HG02763 (cell line): ENCODE results near the gene ZNF740.

Experiments
- ATAC-seq: cut with Tn5 transposase; IDR thresholded peaks from one replicate; pipeline ENCODE4 v1.9.1; 2021; ENCODE audit warnings: mild to moderate bottlenecking, moderate library complexity; ENCODE audit not compliant: unreplicated experiment

ZNF740 gene

DNA sequence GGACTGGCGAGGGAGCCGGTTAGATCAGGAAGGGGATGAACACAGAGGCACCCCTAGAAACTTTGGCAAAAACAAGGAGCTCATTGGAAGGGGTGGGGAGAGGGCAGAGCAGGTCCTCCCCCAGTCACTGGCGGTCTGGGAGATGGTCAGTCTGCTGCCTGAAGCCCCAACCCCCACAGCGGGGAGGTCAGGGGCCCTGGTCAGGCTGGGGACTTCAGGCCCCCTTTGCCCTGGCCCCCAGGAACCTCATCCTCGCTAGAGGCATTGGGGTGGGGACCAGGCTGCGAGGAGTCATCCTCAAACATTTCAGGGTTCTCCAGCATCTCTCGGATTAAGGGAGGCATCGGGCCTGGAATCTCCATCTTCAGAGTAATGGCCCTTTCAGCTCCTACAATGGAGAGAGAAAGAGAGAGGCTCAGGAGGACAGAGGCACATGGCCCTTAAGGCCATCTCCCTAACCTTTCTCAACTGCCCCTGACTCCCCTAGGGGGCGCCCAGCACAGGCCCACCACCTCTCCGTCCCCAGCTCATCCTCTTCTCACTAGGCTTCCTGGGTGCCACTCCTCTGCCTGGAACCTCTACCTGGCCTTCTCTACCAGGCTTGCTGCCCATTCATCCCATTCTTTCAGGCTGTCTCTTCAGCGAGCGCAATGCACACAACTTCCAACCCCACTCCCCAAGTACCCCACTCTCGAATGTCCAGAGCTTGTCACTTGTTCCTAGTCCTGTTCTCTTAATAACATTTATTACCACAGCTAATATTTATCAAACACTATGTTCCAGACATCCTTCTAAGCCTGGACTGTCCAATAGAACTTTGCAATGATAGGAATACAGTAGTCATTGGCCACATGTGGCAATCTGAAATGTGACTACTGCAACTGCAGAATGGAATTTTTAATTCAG lies 31.2 kb downstream of the ZNF740 start:
- no peak for ATAC-seq

DNA sequence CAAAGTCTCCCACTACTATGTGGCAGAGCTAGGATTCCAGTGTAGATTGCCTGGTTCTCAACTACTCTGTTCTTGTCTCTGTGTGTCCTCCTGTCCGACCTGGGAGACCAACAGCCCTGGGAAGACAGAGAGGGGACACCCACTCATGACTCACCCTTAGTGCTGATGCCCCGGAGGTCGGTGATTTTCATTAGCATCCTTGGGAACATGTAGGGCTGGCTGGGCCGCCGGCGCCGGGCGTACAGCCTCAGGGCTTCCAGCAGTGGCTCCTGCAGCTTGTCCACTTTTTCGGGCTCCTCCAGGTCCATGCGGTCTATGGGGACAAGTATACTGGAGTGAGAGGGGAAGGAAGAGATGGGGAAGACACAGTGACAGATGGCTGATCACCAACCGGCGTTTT lies 32.4 kb downstream of the ZNF740 start:
- ATAC-seq = no peak

DNA sequence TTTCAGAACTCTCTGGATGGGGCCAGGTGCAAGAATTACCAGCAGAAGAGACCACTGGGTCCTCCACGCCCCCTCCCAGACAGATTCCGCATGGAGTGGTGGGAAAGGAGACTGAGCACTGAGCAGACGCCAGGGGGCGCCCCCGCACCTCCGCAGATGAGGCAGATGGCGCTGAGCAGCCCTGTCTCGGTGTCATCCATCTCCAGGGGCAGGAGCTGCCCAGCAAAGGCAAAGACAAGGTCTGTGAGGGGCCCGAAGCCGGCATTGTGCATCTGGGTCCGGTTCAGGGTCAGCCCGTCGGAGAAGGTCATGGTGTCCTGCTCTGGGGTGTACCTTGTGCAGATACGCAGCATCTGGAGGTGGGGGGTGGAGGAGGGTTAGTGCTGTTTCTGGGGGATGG lies 32.8 kb downstream of the ZNF740 start:
- no peak for ATAC-seq

DNA sequence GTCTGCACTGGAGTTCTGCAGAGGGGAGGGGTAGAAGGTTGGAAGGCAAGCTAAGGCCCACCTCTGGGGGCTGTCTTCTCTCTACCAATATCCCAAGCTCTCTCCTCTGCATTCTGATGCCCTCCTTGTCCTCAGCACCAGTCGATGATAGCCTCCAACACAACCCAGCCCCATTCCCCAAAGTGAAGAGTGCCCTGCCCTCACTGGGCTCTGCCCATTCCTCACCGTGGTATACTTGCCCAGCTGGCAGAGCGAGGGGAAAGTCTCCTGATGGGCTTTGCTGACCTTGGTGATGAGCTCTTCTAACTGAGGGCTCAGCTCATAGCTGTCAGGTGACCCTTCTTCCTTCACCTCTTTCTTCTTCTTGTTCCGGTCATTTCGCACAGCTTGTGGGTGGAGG lies 33.7 kb downstream of the ZNF740 start:
- no peak for ATAC-seq

DNA sequence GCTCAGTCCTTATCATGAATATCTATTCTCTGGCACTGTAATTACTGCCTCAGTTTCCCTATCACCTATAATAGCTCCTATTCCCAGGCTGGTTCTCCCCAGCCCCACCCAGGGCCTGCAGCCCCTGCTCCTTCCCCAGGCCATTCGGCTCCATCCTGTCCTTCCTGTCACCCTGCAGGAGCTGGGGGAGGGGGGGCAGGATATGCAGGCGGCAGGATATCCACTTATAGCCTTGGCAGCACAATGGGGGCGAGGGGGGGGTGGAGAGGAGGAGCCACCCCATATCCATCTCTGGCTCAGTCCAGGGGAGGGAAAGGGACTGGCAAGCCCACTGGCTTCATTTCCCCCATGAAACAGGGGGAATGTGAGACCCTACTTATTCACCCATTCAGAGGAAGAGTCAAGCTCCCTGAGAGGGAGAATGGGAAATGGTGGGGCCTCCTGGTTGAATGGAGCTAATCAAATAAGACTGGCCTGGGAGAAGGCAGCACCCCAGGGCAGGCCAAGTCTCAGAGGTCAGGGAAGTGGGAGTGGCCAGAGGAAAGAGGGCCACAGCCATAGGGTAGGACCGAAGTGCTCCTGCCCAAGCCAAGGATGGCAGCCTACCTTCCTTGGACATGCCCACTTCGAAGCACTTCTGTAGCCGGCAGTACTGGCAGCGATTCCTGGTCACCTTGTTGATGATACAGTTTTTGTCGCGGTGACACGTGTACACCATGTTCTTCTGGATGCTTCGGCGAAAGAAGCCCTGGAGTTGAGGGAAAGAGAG lies 34.3 kb downstream of the ZNF740 start:
- no peak for ATAC-seq

DNA sequence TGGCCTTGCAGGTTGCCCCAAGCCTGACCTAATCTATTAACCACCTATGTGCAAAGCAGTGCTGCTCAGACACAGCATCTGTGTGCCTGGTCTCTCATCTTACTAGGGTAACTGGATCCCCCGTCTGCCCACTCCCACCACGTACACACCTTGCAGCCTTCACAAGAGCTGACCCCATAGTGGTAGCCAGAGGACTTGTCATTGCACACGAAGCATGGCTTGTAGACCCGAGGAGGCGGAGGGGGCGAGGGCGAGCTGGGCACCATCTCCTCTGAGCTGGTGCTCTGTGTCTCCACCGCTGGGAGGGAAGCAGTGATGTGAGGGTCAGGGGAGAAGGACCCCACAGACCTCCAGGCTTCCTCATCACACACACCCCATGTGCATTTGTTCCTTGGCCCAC lies 35.0 kb downstream of the ZNF740 start:
- no peak for ATAC-seq

DNA sequence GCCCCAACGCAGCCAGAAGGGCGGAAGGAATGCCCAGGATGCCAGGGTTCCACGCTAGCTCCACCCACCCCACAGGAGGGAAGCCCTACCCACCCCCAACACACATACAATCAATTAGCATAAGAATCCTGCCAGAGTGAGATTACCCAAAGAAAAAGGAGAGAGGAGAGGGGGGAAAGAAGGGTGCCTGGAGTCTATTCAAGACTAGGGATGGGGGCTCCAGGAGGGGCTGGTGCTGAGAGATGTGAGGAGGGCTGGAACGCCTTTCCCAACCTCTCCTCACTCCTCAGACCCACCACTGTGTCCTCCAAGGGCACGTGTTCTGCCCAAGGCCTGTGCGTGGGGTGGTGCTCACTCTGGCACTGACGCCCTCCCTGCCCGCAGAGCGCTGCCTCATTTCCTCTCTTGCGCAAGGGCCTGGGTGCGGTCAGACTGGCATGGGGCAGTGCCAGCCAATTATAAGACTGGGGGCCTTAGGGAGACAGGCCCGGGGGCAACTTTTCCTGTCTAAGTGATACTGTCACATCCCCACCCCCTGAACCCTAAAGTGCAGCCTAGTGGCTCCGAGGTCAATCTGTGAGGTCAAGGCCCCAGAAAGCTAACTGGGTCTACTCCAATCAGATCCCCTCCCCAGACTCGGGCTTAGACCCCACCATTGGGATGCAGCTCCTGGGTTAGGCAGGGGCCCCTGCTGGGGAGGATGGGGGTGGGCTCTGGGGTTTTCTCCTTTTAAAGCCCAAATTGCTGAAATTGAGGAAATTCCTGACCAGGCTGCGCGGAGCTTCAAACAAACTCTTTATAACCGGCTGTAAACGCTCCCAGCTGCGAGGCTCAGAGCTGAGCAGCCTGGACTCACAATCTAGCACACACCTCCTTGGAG lies 36.8 kb downstream of the ZNF740 start:
- ATAC-seq = no peak

DNA sequence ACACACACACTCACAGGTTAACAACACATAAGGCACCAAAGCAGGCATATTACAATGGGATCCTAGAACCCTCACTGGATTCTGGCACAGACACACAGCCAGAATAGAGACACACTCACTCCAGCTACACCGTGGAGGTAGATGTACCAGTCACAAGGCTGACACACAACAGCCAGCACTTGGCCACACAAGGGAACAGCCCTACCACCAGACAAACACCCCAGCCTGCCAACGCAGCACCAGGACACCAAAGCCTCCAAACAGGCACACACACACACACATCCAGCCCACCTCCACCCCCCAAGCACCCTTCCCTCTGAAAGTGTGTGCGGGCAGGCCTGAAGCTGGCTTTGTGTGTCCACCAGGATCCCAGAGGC lies 37.4 kb downstream of the ZNF740 start:
- ATAC-seq = no peak

DNA sequence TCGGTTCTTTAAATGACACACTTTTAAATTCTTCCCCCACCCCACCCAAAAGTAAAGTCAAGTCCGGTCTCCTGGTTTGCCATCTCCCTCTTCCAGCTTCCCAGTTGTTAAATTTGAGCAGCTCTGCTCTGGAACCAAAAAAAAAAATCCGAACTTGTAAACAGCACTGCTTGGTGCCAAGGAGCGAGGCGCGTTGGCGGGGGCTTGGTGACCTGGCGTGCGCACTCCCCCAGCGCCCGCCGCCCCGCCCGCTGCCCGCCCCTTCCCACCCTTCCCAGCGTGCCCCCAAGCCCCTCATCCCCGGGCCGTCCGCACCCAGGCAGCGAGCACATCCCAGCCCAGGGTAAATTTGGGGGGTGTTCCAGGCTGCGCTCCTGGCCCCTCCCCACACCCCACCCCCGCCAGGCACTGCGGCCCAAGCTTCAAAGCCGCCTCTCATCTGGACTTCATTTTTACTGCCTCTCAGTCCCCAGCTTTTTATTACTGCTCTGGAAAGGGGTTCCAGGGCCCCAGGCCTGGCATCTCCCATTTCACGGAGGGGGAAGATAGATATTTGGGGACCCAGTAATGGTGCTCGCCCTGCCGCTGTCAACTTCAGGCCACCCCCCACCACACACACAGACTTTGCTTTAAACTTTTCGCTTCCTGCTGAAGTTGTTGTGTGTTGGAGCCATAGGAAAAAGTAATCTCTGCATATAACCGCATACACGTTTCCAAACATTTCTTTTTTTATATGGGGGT lies 38.2 kb downstream of the ZNF740 start:
- no peak for ATAC-seq

DNA sequence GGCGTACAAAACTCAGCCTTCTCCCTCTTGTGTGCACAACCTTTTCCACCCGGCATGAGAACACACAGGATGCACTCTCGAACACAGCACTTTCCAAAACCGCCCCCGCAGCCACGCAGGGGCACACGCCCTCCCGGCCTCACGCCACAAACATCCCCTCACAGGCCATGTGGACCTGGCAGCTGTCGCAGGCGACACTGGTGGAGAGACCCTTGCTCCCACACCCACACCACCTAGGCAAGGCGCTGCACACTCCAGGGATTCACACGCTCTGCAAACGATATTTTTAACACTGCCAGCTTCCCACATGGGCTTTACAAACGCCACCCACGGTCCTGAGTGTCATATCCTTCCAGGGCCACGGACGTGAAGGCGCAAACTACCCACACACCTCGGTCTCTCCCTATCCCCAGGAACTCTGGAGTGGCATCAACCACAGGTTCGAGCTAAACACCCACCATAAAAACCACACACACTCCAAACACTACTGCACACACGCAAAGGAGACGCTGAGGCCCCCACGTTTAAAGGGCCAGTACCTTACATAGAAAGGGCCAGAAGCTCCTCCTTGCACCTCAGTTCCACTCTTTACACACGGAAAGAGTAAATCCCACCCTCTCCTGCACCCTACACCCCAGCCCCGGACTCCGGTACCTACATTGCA lies 38.9 kb downstream of the ZNF740 start:
- peak; percentile 21 for ATAC-seq

DNA sequence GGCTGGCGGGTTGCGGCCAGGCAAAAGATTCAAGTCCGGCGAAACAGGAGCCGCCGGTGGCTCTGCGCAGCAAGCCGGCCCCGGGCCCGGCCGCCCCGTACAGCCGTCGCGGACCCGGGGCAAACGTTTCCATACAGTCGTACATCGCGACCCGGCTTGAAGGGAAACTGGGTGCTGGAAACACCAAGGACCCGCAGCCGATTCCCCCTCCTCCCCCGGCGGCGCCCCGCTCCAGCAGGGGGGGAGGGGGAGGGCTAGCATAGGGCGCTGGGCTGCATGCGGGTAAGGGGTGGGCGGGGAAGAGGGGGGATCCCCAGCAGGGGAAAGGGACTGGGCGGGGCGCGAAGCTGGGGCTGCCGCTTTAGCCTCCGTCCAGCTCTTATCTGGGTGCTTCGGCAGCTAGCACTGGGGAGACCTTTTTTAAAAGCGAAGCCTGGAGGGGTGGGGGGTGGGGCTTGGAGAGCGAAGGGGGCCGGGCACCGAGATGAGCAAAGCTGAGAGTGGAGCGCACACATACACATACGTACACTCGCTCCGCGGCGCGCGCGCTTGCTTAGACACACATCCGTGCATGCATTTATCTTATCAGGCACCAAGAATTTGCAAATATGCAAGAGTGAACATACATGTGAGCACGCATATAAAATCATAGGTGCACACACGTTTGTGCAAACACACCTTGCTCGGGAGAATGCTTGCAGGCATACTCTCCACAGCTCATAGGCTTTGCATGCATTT lies 39.6 kb downstream of the ZNF740 start:
- peak; percentile 26 for ATAC-seq

DNA sequence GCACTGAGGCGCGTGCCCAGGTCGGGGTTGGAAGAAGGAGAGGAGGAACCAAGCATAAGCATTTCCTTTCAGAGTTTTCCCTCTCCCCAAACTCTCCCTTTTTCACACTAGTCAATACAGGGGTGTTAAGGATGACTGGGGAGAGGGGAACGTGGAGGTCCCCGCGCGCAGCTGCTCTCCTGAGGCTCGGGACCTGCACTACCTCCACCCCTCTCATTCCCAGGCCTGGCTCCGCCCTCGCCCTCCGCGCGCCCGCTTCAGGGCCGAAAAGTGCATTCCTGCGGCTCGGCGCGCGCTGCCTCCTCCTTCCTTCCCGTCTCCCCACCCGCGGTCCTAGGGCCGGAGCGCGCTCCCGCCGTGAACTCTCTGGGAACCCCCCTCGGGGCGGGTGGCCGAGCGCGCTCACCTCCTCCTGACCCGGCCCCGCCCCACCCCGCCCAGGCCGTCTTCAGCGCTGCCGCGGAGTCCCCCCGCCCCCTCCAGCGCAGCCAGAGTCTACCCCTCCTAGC lies 40.2 kb downstream of the ZNF740 start:
- peak; percentile 48 for ATAC-seq

DNA sequence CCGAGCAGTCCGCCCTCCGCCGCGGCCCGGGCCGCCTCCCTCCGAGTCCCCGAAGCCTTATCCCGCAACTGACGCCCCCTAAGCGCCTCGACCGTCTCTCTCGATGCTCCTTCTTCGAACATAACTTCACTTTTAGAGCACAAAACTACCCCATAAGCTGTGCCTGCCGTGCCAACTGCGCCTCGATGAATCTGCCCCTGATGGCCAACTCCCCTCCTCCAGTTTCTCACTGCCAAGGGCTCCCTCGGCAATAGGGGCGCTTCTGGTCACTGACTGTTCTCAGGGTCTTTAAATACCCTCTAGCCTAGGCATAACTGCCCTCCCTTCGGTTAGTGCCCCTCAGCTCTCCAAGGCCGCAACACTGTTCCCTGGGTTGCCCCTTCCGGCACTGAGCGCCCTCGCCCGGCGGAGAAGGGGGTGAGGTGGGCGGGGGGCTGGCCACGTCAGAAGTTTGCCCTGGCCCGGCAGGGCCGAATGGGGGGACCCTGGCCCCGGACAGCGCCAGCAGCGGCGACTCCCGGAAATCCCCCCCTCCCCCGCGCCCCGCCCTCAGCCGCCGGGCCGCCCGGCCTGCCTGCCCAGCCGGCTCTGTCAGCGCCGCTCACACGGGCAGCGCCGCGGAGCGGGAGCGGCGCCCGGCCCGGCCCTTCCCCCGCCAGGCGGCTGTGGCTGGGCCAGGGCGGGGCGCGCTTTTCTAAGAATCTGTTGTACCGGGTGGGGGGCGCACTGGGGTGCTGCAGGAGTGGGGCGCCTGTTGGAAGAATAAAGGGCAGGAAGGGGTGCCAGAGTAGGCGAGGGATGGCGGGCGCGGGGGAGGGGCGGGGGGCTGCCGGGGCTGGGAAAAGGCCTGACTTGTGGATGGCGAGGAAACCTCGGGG lies 40.9 kb downstream of the ZNF740 start:
- ATAC-seq = no peak

DNA sequence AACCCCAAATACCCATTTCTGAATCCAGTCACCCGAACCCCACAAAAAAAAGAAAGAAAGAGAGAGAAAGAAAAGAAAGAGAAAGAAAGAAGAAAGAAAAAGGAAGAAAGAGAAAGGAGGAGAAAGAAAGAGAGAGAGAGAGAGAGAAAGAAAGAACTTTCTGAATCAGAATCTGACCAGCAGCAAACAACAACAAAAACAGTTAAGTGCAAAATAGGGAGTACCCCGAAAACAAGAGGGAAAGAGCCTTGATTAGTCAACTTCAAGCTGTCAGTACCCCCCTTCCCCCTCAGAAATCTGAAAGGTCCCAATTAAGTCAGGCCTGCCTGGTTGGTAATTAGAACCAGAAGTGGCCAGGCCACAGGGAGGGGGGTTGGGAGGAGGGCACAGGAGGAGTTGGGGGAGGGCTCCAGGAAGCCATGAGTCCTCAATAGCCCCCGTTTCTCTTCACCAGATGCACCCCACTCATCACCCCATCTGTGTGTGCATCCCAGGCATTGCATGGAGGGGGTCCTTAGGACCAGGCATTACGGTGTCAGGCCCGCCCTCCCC lies 41.7 kb downstream of the ZNF740 start:
- ATAC-seq = no peak

DNA sequence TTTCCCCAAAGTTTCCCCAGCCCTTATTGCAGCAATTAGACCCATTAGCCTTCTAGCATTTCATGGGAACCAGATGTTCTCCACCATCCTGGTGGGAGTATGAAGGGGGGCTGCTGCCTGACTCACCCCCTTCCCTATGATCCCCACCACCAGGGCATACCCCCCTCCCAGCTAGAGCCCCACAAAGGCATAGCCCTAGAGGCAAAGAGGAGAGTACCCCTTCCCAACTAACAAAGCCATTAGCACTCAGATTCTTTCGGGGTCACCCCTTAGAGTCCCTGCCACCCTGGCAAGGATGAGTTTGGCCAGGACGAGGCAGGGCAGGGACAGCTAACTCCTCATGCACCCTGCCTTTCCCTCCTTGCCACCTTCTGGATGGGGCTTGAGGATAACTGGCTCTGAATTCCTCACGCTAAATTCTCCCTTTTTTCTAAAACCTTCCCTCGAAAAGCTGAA lies 42.3 kb downstream of the ZNF740 start:
- no peak for ATAC-seq

DNA sequence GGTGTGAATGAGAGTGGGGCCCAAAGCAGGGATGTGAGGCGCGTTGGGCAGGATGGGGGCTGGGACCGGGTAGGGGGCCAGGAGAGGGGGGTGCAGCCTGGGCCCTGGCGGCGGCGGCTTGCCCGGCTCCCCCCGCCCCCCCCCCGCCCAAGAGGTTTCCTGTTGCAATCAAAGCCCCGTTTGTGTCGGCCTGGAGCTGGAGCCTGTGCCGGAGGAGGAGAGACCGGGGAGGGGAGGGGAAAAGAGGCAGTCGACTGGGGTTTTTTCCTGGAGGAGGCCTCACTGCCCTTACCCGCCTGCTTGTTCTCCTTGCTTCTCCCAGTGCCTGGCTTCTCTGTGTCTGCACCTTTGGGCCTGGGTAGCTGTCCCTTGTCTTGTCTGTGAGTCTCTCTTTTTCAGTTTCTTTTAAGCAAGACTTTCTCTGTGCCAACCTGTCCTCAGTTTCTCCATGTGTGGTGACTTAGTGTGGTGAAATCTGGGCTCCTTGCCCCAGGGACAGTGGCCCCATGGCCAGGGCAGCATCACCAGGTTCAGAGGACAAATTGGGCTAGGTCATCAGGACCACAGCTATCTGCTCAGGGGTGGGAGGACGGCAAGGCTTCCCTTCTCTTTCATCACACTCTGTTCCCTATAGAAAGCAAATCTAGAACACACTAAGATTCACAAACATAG lies 43.0 kb downstream of the ZNF740 start:
- ATAC-seq = no peak
